Neutrophil (primary cell): ENCODE data around the gene RAB3GAP1.
"Not testable (repeated sequence)": the region's sequence is repeated elsewhere in the genome, so short reads cannot be mapped to it uniquely, and the experiment has no call there.

Experiments used
- H3K27ac ChIP-seq: fragments of 200-600 bp; sonication (generic); 2 replicates; pipeline ENCODE4 v1.5.1; 2016; ENCODE audit warnings: mild to moderate bottlenecking, moderate library complexity
- H3K27me3 ChIP-seq: fragments of 200-600 bp; sonication (generic); 2 replicates; pipeline ENCODE4 v1.6.0; 2016; ENCODE audit warnings: mild to moderate bottlenecking
- H3K36me3 ChIP-seq: fragments of 200-600 bp; sonication (generic); 2 replicates; pipeline ENCODE4 v1.5.1; 2017
- H3K4me1 ChIP-seq, 2 experiments: fragments of 200-600 bp in 1 of 2; sonication (generic) in 1 of 2; 1 replicate in 1 of 2; 2 replicates in 1 of 2; pipeline versions ENCODE4 v1.5.1 to v1.6.1; 2013 to 2016; ENCODE audit warnings: low read depth in 1 of 2, low read length in 1 of 2, mild to moderate bottlenecking in 1 of 2, moderate library complexity in 1 of 2; ENCODE audit not compliant: control insufficient read depth in 1 of 2, insufficient read depth in 1 of 2
- H3K4me3 ChIP-seq, 2 experiments: fragments of 200-600 bp in 1 of 2; sonication (generic) in 1 of 2; 1 replicate in 1 of 2; 2 replicates in 1 of 2; pipeline ENCODE4 v1.5.1; 2013 to 2016; ENCODE audit warnings: low read depth in 1 of 2, low read length in 1 of 2, mild to moderate bottlenecking in 1 of 2, moderate library complexity in 1 of 2
- H3K9me3 ChIP-seq: fragments of 200-600 bp; sonication (generic); 2 replicates; pipeline ENCODE4 v1.5.1; 2016
- TF ChIP-seq, protein P1 (sequence below): fragments of 200-600 bp; sonication (generic); IDR thresholded peaks from 2 replicates; pipeline ENCODE4 v1.5.1; 2016; ENCODE audit warnings: antibody characterized with exemption

RAB3GAP1 gene

DNA sequence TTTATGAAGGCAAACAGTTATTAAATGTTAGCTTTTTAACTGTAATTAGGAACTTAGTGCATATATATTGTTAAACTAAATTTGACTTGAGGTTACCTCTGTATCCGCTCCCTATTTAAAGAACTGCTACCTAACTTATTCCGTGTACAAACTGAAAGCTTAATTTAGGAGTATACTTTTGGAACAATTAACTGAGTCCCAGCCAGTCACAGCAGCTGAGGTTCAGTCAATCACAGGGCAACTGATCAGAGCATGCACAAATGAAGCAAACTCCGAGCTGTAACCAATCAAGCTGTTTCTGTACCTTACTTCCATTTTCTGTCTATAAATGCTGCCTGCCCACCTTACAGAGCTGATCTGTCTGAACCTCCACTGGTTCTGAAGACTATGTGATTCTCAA is 61.2 kb downstream of the RAB3GAP1 start:
- Histone ChIP-seq H3K36me3 (peaks cover 43% of the 10 kb centered on the region), H3K4me3 (no peak overlapping the region)

GRCh38 chr2:135119582-135119981 is 67.5 kb downstream of the RAB3GAP1 start:
- TF ChIP-seq, protein P1, sequence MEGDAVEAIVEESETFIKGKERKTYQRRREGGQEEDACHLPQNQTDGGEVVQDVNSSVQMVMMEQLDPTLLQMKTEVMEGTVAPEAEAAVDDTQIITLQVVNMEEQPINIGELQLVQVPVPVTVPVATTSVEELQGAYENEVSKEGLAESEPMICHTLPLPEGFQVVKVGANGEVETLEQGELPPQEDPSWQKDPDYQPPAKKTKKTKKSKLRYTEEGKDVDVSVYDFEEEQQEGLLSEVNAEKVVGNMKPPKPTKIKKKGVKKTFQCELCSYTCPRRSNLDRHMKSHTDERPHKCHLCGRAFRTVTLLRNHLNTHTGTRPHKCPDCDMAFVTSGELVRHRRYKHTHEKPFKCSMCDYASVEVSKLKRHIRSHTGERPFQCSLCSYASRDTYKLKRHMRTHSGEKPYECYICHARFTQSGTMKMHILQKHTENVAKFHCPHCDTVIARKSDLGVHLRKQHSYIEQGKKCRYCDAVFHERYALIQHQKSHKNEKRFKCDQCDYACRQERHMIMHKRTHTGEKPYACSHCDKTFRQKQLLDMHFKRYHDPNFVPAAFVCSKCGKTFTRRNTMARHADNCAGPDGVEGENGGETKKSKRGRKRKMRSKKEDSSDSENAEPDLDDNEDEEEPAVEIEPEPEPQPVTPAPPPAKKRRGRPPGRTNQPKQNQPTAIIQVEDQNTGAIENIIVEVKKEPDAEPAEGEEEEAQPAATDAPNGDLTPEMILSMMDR, result no peak
- Histone ChIP-seq H3K4me3 (no peak overlapping the region), H3K4me1 (no peaks in the 10 kb centered on the region), H3K36me3 (peaks cover 45% of the 10 kb centered on the region), H3K9me3 (peaks cover 4% of the 10 kb centered on the region), H3K27ac (no peak overlapping the region), H3K27me3 (no peaks in the 10 kb centered on the region)

More for the DNA sequence above, 61.2 kb downstream of the RAB3GAP1 start:
- Histone ChIP-seq H3K27me3 (no peaks in the 10 kb centered on the region), H3K4me1 (no peaks in the 10 kb centered on the region), H3K9me3 (peaks cover 4% of the 10 kb centered on the region), H3K27ac (no peak overlapping the region)
- TF ChIP-seq, protein P1, result no peak

DNA sequence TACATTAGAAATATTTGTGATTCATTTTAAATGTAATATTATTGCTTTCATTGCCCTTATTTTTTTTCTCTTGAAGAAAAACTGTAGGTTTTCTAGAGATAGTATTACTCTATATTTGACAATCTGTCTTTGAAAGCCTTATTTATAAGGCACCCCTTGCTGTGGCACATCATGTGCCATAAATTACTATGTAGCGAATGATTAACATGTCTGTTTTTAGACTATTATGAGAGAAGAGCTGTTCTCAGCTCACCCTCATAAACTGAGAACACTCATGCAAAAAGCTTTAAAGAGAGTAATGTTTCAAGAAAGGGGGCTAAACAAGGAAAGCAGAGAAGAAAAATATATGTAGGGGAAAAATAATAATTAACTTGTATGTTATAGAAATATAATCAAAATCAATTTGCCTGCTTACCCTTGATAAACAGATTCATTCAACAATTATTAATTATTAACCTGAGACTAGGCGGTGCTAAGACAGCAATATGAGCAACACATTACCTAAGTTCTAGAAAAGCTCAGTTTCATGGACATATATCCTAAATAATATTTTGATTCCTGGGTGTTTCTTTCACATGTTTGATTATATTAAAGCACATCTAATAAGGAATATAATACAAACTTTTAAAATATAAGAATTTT is 69.0 kb downstream of the RAB3GAP1 start:
- TF ChIP-seq, protein P1, result no peak
- Histone ChIP-seq H3K9me3 (peaks cover 4% of the 10 kb centered on the region), H3K27me3 (no peaks in the 10 kb centered on the region), H3K4me1 (no peaks in the 10 kb centered on the region), H3K4me3 (no peak overlapping the region), H3K27ac (no peak overlapping the region), H3K36me3 (peaks cover 46% of the 10 kb centered on the region)

DNA sequence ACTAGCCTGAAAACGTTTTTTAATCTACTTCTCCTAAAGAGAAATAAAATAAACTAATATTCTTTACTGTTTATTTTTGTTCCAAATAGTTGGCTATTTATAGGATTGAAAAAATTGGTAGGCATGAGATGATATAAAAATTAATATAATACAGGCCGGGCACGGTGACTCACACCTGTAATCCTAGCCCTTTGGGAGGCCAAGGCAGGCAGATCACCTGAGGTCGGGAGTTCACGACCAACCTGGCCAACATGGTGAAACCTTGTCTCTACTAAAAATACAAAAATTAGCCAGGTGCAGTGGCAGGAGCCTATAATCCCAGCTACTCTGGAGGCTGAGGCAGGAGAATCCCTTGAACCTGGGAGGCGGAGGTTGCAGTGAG is 69.6 kb downstream of the RAB3GAP1 start:
- not testable (repeated sequence) for H3K9me3 ChIP-seq, H3K4me3 ChIP-seq, H3K27me3 ChIP-seq, H3K27ac ChIP-seq, H3K4me1 ChIP-seq
- peaks cover 52% of the 10 kb centered on the region for H3K36me3 ChIP-seq

GRCh38 chr2:135124924-135125886 is 73.1 kb downstream of the RAB3GAP1 start:
- TF ChIP-seq, protein P1, result no peak
- H3K27me3 ChIP-seq, result no peaks in the 10 kb centered on the region
- H3K4me1 ChIP-seq, result no peaks in the 10 kb centered on the region
- H3K4me3 ChIP-seq, result no peak overlapping the region
- peaks cover 73% of the 10 kb centered on the region for H3K36me3 ChIP-seq
- no peaks in the 10 kb centered on the region for H3K9me3 ChIP-seq
- H3K27ac ChIP-seq, result no peak overlapping the region

GRCh38 chr2:135125940-135126339 is 73.8 kb downstream of the RAB3GAP1 start:
- peaks cover 74% of the 10 kb centered on the region for H3K36me3 ChIP-seq
- no peak overlapping the region for H3K4me3 ChIP-seq

More at GRCh38 chr2:135125940-135126339, 73.8 kb downstream of the RAB3GAP1 start:
- H3K27me3 ChIP-seq, result no peaks in the 10 kb centered on the region
- H3K4me1 ChIP-seq, result no peaks in the 10 kb centered on the region
- TF ChIP-seq, protein P1, result no peak
- H3K9me3 ChIP-seq, result no peaks in the 10 kb centered on the region
- H3K27ac ChIP-seq, result no peak overlapping the region
